Stimulated activated CD8-positive, alpha-beta memory T cell treated with anti-CD3 and anti-CD28 coated beads, Interleukin-15, amount 100 ng/mL, for 1 hour (primary cell): Measurements from ENCODE around the gene CELF4.

ENCODE experiments used
- DNase-seq: peaks from one replicate; pipeline ENCODE4 v3.0.0-alpha.2; 2020; ENCODE audit warnings: low read depth

The CELF4 gene

GRCh38 chr18:37409878-37410277, 155.7 kb downstream of the CELF4 start:
- no peak for DNase-seq

DNA sequence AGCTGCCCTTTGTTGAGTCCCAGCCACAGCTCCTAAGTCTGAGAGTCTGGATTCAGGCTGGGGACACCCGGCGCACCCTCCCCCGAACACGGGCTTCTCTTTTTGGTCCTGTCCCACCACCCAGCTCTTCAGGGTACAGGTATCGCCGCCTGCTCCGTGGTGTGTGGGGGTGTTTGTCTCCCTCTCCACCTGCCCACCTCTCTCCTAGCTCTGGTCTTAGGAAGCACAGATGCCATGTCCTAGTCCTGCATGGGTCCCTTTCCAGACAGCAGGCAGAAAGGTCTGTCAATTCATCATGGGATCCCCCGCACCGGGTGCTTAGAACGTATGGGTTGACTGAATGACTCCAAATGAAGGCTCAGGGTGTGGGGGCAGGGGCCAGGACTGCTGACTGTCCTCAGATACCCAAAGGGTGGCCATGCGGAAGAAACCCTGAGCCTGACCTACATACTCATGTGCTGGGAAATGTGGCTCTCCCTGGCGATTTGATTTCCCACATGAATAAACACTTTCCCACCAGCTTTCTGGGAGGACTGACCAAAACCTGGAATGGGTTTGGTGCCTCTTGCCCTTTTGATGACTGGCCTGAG, 156.8 kb downstream of the CELF4 start:
- DNase-seq = no peak

GRCh38 chr18:37407571-37407970, 158.0 kb downstream of the CELF4 start:
- DNase-seq = no peak

GRCh38 chr18:37405772-37406171, 159.8 kb downstream of the CELF4 start:
- no peak for DNase-seq

GRCh38 chr18:37405229-37405628, 160.4 kb downstream of the CELF4 start:
- no peak for DNase-seq

DNA sequence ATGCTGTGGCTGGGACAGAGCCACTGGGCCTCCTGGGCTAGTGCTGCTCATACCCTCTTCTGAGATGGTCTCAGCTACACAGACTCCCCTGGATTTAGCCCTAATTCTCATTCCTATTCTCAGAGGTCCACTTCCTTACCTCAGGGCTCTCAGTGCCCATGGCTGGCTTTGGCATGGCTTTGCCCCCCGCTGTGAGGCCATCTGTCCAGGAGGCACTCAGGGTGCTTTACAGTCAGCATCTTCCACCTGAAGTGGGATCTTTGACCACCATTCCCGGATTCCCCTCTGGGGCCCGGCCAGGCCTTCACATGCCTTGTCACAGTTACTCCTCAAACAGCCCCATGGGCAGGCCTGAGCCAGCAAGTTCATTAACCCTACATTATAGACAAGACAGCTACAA, 161.8 kb downstream of the CELF4 start:
- DNase-seq = no peak

GRCh38 chr18:37403100-37403781, 162.4 kb downstream of the CELF4 start:
- DNase-seq = no peak

GRCh38 chr18:37402735-37403099, 162.9 kb downstream of the CELF4 start:
- no peak for DNase-seq

DNA sequence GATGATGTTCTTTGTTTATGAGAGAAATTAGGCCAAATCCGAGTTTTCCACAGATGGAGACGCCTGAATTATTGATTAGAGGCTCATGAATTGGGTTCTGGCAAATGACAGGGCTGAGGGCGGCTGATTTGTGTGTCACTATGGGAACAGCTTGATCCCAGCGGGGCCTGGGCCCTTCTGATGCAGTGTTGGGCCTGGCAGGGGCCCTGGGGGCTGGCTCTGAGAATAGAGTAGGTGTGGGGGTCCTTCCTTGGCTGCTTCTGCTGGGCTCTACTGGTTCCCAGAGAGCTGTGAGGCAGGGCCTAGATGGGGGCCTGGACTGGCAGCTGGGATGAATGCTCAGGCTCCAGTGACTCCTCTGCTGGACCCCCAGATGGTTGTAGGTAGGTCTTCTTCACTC, 164.8 kb downstream of the CELF4 start:
- no peak for DNase-seq

- DNase-seq = no peak
Measured at GRCh38 chr18:37398248-37398920, 167.2 kb downstream of the CELF4 start.

GRCh38 chr18:37397814-37398213, 167.8 kb downstream of the CELF4 start:
- no peak for DNase-seq

DNA sequence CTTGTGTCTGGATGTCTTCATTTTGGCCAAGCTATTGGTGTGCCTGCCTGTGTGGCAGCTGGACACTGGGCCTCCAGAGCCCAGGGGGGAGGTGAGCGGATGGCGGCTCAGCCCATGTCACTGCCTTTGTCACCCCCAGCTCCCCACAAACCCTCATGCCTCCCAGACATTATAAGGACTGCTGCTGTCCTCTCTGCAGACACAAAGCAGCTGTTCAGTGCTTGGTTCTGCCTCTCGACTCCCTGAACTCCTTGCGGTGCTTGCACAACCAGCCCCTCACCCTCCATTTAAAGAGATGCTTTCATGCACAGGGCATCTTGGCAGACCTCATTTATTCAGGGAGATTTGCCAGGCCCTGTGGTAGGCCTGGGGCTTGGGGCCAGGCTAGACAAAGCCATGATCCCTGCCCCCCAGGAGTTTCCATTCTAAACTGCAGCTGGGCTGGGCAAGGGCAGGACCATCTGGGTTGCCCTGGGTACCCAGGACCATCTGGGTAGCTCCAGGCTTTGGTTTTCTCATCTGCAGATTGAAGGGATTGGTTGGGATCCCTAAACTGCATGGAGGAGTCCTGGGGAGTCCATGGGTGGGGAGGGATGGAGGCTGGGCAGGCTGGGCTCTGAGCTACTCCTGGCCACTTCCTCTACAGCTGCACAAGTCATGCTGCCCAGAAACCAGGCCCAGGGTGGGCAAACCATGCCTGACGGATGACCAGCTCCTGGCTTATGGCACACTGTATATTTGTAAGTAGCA, 168.5 kb downstream of the CELF4 start:
- no peak for DNase-seq

DNA sequence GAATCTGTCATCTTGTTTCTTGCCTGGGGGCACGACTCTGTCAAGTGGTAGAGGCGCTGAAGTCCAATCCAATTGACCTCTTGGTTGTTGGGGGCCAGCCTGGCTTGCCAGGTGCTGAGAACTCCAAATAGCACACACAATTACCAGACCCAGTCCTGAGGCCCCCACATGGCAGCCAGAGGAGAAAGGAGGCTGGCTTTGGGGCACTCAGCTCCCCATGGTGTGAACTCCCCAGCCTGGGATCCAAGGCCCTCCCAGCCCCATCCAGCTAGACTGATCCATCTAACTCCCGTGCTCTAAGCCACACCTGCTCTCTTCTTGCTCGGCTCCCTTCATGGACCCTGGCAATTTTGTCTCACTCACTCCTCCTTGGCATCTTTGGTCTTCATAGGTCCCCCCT, 170.0 kb downstream of the CELF4 start:
- no peak for DNase-seq

- no peak for DNase-seq
Measured at GRCh38 chr18:37395138-37395537, 170.5 kb downstream of the CELF4 start.

DNA sequence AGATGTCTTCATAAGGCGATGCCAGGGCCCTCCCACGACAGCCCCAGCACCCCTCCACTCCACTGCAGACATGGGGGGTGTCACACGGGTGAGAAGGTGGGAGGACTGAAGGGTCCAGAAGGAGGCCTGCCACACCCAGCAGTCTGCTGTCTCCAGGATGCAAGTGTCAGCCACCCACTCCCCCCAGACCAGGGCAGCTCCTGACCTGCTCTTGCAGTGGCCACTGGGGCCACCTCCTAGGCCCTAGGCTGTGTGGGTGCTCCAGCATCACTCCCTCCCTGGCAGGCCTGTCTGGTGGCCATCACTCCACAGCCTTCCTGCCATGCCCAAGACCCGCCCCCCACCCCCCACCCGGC, 171.0 kb downstream of the CELF4 start:
- no peak for DNase-seq

DNA sequence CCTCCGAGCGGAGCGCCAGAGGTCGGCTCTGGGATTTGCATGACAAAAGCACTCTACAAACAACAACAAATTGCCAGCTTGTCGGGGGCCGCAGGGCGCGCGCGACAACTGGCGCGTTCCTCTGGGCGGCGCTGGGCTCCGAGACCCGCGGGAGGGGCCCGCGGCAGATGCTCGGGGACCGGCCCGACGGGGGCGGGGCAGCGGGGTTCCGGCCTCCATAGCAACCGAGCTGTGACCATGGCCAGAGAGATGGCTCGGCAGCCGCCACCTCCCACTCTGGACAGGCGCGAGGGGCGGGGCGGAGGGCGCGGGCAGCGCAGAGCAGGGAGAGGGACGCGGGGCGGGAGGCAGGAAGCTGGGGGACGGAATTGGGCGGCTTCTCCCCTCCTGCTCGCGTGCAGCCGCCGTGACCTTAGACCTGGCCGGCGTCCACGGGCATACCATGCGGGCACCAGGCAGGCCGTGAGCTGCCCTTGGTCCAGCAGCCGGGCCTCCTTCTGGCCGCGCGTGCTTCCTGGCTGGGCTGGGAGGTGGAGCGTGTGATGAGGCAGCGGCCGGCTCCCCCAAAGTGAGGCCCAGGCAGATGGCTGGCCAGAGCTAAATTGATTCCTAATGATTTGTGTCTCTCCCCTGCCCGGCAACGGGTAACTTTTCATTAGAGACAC, 171.5 kb downstream of the CELF4 start:
- DNase-seq = no peak

- DNase-seq = no peak
Measured at GRCh38 chr18:37393221-37393827, 172.3 kb downstream of the CELF4 start.

- no peak for DNase-seq
Measured at GRCh38 chr18:37392648-37393047, 172.9 kb downstream of the CELF4 start.

DNA sequence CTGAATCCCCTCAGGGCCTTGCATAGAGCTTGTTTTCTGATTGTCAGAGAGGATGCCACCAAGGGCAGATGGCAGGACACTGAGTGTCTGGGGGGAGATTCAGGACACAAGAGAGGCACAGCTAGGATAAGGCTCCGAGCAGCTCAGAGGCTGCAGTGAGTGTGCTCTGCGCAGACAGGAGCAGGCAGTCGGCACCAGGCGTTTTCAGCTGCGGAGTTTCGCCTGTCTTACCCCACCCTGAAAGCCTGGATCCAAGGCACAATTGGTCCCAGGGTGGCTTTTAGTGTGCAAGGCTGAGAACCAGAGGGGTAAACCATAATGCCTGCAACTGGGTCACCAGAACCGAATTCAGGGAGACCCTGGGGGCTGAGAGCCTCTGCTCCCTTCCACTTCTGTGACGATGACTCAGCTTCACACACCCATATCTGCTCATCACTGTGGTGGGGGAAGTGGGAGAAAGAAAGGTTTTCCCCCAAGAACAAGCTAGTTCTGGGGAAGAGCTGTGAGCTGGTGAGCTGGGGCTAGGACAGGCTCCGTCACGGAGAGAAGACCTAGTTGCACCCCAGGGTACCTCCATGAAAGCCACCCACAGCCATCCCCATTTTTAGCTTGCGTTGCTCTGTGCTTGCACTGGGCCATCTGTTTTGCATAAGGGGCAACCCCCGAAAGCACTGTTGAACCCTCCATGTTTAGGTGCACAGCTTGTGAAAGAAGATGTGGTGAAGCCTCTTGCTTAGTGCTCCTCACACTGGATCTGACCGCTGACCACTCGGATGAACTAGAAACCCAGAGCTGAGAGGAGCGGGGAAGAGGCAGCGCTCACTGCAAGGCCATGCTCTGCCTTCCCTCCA, 173.7 kb downstream of the CELF4 start:
- no peak for DNase-seq

DNA sequence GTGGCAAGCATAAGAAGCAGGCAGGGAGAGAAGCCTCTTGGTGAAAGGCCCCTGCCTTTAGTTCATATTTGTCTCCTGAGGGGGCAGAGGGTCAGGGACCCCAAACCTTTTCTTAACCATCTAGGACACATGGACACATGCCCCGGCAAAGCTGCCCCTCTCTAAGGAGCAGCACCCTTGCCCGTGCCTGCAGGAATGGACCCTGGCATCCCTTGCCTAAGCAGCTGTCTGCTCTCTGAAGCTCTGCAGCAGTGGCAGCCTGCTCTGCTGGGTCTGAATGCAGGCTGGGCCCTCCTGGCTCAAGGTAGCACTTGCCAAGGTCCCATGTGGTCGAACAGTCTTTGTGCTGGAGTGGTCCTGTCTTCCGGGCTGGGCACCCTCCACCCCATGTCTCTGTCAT, 174.4 kb downstream of the CELF4 start:
- DNase-seq = no peak

DNA sequence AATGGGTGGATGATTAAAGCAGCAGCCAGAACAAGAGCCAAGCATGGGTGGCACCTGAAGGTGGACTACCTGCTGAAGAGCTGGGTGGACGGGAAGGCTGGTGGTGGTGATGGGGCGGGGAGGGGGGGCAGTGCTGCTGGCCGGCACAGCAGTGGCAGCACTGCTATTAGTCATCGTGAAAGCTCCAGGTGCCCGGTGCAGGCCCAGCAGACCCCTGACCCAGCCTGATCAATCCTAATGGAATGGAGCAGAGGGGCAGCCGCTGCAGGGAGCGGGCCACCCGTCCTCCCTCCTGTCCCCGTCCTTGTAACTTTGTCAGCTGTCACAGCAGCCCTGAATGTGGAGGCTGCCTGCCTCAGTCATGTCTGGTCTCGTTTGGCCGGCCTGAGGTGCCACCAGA, 174.9 kb downstream of the CELF4 start:
- no peak for DNase-seq
